OCI-LY3 (cell line): Measurements from ENCODE around the gene ABI3BP.

Source experiments
- CTCF ChIP-seq: fragments of 200-600, 300-600 bp; sonication (generic); IDR thresholded peaks from 2 replicates; pipeline ENCODE4 v1.5.1; 2014; ENCODE audit warnings: antibody characterized with exemption, low read length, low read depth
- EZH2phosphoT487 ChIP-seq: fragments of 200-600 bp; shearing (Covaris generic); IDR thresholded peaks from 2 replicates; pipeline ENCODE4 v1.6.1; 2018; ENCODE audit warnings: antibody characterized with exemption, mixed run types, low read depth

- no peak for TF ChIP-seq CTCF
- no peak for TF ChIP-seq EZH2phosphoT487
Measured at GRCh38 chr3:100913870-100914648, 79.2 kb downstream of the ABI3BP start.
